Activated naive CD4-positive, alpha-beta T cell treated with anti-CD3 and anti-CD28 coated beads, Interleukin-2, amount 10 ng/mL, durations not matched to agents 5 hours and 36 hours (primary cell): ENCODE measurements around the gene TP53. TPM values are rescaled to one million over a fixed set of nuclear protein-coding genes. Genes with fewer than 3 reads are reported as not detected.

Source experiments
- total RNA-seq, 2 experiments: library from RNA; stranded (reverse); gene quantifications; one replicate each; pipeline ENCODE4 v1.2.3, GENCODE V29; 2021

TP53 gene
- total RNA-seq: 100 to 1,000 TPM; 147 to 148 TPM

DNA sequence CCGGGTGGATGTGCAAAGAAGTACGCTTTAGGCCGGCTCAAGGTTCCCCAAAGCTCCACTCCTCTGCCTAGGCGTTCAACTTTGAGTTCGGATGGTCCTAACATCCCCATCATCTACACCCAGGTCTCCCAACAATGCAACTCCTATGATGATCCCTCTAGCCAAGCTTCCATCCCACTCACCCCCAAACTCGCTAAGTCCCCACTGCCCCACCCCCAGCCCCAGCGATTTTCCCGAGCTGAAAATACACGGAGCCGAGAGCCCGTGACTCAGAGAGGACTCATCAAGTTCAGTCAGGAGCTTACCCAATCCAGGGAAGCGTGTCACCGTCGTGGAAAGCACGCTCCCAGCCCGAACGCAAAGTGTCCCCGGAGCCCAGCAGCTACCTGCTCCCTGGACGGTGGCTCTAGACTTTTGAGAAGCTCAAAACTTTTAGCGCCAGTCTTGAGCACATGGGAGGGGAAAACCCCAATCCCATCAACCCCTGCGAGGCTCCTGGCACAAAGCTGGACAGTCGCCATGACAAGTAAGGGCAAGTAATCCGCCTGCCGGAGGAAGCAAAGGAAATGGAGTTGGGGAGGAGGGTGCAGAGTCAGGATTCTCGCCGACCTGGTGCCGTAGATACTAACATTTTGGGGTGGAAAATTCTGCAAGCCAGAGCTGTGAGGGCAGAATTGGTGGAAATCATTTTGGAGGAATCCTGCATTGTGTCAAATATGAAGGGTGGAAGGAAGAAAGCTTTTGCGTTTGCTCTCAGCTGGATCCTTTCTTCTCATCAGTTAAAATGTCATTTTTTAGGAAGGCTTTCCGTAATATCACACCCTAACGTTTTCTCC, at the start of gene TP53:
Gene TP53, minus strand, starts transcription at position 419 of the 836 bp plus-strand sequence. CDS start 10,896 bp downstream, outside the sequence.

DNA sequence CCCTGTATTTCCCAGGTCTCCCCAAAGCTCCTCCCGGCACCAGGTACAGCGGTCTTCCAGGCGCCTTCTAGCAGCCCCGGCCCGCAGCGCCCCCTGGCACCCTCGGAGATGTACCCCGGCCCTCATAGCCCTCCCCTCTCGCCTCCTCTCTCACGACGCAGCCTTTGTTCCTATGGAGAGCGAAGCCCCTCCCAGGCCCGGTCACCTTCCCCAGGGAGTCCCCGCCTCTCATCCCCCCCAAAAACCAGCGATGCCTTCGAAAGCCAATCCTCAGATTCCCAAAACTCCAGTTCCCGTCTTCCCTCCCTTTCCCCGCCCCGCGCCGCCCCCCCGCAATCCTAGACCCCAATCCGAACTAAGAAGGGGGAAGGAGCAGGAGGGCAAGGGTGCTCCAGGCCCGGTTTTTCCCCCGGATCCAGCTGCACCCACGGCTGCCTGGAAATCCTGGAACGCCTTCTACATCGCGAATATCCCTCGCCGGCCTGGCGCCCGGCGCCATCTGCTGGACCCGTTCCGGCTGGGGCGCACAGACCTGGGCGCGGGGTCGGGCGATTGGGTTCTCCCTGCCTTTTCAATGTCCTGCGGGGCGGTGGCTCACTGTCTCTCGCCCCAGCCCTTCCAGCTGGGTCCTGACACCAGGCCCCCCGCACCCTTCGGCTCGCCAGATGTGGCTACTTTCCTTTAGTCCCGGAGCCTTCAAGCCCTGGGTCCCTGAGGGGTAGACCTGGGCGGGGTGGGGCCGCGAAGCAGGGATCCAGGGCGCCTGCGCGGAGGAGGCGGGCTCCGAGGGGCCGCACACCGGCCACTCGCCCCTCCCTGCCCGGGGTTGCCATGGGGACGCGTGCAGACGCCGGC, 29.8 kb upstream of the TP53 start, which contains the start of gene DNAH2:
Gene DNAH2, plus strand, starts transcription at position 844 of the 855 bp plus-strand sequence. CDS start 1,991 bp downstream, outside the sequence.

DNA sequence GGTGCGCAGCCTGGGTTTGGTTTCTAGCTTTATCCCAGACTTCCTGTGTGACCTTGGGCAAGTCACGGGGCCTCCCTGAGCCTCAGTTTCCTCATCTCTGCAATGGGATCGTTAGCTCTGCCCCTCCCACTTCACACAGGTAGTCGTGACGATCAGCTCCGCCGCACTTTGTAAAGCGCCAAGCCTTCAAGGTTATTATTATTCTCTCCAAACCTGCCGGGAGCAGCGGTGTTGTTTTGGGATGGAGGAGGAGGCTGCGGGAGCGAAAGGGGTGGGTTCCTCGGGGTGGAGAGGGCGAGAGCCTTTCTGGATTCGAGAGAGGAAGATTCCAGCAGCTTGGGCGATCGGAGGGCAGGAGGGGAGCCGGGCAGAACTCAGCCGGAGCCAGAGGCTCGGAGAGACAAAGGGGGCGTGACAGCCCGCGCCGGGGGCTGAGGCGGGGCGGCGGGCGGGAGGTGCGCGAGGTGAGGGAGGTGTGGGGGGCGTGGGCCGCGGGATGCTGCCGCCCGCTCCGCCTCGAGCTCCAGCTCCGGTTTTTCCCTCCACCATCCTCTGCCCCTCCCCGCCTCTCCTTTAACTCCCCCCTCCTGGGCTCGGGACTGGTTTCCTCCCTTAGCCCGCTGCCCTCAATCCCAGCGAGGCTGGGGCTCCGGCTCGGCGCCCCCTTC, 17.4 kb upstream of the TP53 start, which contains the start of gene EFNB3:
Gene EFNB3, plus strand, starts transcription at position 602 of the 668 bp plus-strand sequence. CDS start 397 bp downstream, outside the sequence.

DNA sequence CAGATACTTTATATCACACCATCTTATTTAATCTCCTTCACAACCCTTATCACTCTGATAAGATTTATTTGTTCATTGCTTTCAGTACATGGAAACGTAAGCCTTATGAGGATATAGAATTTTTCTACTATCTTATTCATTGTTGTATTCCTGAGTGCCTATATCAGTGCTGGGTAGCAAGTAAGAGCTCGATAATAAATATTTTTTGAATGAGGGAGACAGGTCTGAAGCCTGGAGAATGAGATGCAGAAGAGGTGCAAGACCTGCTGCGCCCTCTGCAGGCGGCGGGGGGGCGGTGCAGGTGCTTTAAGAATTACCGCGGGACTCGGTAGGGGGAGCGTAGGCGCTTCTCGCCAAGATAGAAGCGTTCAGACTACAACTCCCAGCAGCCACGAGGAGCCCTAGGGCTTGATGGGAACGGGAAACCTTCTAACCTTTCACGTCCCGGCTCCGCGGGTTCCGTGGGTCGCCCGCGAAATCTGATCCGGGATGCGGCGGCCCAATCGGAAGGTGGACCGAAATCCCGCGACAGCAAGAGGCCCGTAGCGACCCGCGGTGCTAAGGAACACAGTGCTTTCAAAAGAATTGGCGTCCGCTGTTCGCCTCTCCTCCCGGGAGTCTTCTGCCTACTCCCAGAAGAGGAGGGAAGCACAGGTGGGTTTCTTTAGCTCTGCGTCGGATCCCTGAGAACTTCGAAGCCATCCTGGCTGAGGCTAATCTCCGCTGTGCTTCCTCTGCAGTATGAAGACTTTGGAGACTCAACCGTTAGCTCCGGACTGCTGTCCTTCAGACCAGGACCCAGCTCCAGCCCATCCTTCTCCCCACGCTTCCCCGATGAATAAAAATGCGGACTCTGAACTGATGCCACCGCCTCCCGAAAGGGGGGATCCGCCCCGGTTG, 868 bp upstream of the TP53 start, which contains the start of gene WRAP53:
Gene WRAP53, plus strand, starts transcription at position 570 of the 900 bp plus-strand sequence. Its CDS starts 172 bp downstream, at position 742.

DNA sequence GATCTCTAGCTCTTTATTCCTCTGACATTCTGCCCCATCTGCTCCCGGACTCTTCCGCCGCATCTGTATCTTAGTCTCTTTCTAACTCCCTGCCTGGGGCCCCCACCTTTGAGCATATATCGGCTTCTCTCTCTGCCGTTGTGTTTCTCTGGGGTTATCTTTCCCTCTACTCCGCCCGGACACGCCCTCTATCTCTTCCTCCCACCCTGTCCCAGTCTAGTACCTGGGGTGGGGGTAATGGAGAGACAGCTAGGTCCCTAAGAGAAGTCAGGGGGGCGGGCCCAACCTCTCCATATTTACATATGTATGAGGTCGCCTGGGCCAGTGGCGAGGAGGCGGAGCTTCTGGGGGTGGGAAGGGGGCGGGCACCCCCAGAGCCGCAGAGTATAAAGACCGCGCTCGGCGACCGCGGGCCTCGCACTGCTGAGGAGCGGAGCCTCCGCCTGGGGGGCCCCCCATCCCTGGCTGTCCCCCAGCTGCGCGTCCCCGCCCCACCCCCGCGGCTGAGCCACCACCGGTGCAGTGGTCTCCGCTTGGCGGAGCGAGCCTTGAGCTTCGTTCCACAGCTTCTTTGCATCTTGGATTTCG, 36.7 kb downstream of the TP53 start, which contains the start of gene ATP1B2:
Gene ATP1B2, plus strand, starts transcription at position 418 of the 588 bp plus-strand sequence. CDS start 593 bp downstream, outside the sequence.

DNA sequence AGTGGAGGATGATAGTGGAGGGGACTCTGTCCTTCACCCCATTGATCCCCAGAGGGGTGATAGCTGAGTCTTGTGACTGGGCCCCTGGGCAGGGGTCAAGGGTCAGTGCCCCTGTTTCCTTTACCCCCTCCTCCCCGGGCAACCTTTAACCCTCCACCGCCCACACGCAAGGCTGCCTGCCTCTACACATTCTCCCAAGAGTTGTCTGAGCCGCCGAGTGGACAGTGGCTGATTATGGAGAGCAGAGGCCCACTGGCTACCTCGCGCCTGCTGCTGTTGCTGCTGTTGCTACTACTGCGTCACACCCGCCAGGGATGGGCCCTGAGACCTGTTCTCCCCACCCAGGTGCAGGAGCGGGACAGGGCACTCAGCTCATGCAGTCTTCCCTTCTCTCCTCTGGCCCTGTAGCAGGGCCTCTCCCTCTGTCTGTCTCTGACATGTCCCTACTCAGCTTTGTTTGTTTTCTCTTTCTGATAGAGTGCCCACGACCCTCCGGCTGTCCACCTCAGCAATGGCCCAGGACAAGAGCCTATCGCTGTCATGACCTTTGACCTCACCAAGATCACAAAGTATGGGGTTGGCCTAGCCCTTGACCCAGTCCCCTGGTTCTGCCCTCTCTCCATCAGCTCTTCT, 57.2 kb downstream of the TP53 start, which contains the start of gene SHBG:
Gene SHBG, plus strand, starts transcription at position 197 of the 633 bp plus-strand sequence. Its CDS starts 38 bp downstream, at position 235.

DNA sequence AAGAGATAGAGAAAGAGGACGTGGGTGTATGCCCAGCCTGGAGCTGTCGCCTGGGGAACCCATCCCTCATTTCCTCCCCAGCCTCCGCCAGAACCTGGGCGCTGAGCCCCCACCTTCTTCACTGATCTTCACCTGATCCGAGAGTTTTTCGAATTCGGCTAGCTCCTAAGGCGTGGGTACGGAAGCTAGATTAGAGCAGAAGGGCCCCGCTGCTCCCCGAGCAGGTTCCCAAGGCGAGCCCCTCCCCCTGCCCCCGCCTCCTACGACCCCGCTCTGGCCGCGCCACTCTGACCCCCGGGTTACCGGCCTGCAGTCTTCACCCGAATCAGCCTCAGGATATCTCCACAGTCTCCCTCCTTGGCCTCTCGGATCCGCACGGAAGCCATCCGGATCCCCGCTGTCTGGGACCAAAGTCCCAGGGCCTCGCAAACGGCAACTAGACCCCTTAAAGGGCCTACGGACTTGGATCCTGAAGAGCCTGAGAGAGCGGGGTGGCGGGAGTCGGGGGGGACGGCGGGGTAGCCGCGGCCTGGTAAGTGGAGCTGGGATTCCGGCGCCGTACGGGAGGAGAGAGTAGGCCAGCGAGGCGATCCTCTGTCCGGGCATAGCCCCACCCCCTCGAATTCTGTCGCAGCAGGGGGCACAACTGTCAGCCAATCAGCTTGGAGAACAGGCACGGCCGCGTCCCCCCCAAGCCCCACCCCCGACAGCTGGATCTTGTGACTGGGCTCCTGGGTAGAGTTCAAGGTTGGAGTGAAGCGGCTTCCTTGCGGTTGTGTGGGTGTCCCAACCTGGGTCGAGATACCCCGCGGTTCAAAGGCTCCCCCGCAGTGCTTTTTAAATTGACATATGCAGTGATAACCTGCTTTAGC, 59.8 kb downstream of the TP53 start, which contains the start of gene SAT2:
Gene SAT2, minus strand, starts transcription at position 572 of the 872 bp plus-strand sequence. Its CDS starts 186 bp downstream, at position 386.

Other genes starting within 250 kb of the TP53 start
- 10 to 100 TPM; 21.3 to 21.6 TPM for gene FGF11, start 248.0 kb downstream of the TP53 start, total RNA-seq
- 10 to 100 TPM; 15.3 to 19.0 TPM for gene CHRNB1, start 242.4 kb downstream of the TP53 start, total RNA-seq
- 10 to 100 TPM; 29.0 to 29.5 TPM for gene ZBTB4, start 207.9 kb downstream of the TP53 start, total RNA-seq
- not detected for gene SLC35G6, start 206.0 kb downstream of the TP53 start, total RNA-seq
- gene POLR2A, start 203.1 kb downstream of the TP53 start, total RNA-seq: 100 to 1,000 TPM; 174 to 175 TPM
- 100 to 1,000 TPM; 100 to 103 TPM for gene TNFSF12, start 138.4 kb downstream of the TP53 start, total RNA-seq
- 1 to 10 TPM; 7.2 to 7.4 TPM for gene TNFSF13, start 128.7 kb downstream of the TP53 start, total RNA-seq
- gene SENP3, start 125.6 kb downstream of the TP53 start, total RNA-seq: 10 to 100 TPM; 37.6 to 42.1 TPM
- gene CD68, start 107.9 kb downstream of the TP53 start, total RNA-seq: 10 to 100 TPM in 1 of 2 experiments, 1 to 10 TPM in 1; 9.8 to 10.3 TPM
- gene MPDU1, start 103.6 kb downstream of the TP53 start, total RNA-seq: 10 to 100 TPM; 52.8 to 56.0 TPM
- gene SOX15, start 97.4 kb downstream of the TP53 start, total RNA-seq: under 1 TPM; 0.17 to 0.38 TPM
- 10 to 100 TPM; 29.3 to 32.6 TPM for gene FXR2, start 72.6 kb downstream of the TP53 start, total RNA-seq
- gene SAT2, start 59.7 kb downstream of the TP53 start, total RNA-seq: 10 to 100 TPM; 32.7 to 38.7 TPM
- not detected for gene SHBG, start 57.4 kb downstream of the TP53 start, total RNA-seq
- under 1 TPM; 0.17 to 0.18 TPM for gene ATP1B2, start 36.6 kb downstream of the TP53 start, total RNA-seq
- 10 to 100 TPM; 12.5 to 13.4 TPM for gene WRAP53, start 987 bp upstream of the TP53 start, total RNA-seq
- gene EFNB3, start 17.7 kb upstream of the TP53 start, total RNA-seq: not detected
- not detected for gene DNAH2, start 30.3 kb upstream of the TP53 start, total RNA-seq
- gene KDM6B, start 146.7 kb upstream of the TP53 start, total RNA-seq: 10 to 100 TPM; 20.5 to 21.6 TPM
- 1 to 10 TPM in 1 of 2 experiments, under 1 TPM in 1; 0.82 to 1.4 TPM for gene TMEM88, start 167.6 kb upstream of the TP53 start, total RNA-seq
- 10 to 100 TPM; 54.3 to 54.5 TPM for gene NAA38, start 170.1 kb upstream of the TP53 start, total RNA-seq
- gene CYB5D1, start 170.5 kb upstream of the TP53 start, total RNA-seq: 1 to 10 TPM; 6.7 to 7.4 TPM
- 100 to 1,000 TPM; 182 to 203 TPM for gene CHD3, start 201.3 kb upstream of the TP53 start, total RNA-seq
- gene RNF227, start 228.8 kb upstream of the TP53 start, total RNA-seq: 1 to 10 TPM; 5.6 to 7.0 TPM
- gene KCNAB3, start 242.4 kb upstream of the TP53 start, total RNA-seq: 10 to 100 TPM; 11.0 to 11.4 TPM
- 100 to 1,000 TPM; 215 to 242 TPM for gene TRAPPC1, start 244.5 kb upstream of the TP53 start, total RNA-seq
- gene CNTROB, start 244.7 kb upstream of the TP53 start, total RNA-seq: 10 to 100 TPM; 54.9 to 55.2 TPM